Measurements from ENCODE around the gene FANCL.
"Not testable (repeated sequence)": the region's sequence is repeated elsewhere in the genome, so short reads cannot be mapped to it uniquely, and the experiment has no call there.

The FANCL gene

GRCh38 chr2:58138396-58139030 is 102.6 kb downstream of the FANCL start:
- no peak for DNase-seq

DNA sequence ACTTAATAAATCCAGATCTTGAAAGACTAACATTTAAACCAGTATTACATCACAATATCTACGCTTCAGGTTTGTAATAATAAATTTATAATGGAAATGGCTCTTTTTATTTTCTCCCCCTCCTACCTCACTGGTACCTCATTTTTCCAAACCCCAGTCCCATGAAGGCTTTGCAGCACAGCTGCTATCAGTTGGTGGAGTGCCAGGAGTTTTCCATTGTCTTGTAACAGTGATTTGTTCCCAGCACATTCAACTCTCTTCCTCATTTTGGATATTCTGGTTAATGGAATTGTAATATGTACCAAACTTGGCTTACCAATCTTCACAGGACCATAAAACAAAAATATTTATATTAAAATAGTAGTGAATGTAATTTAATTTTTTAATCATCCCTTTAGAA is 103.3 kb downstream of the FANCL start:
- no peak for DNase-seq

DNA sequence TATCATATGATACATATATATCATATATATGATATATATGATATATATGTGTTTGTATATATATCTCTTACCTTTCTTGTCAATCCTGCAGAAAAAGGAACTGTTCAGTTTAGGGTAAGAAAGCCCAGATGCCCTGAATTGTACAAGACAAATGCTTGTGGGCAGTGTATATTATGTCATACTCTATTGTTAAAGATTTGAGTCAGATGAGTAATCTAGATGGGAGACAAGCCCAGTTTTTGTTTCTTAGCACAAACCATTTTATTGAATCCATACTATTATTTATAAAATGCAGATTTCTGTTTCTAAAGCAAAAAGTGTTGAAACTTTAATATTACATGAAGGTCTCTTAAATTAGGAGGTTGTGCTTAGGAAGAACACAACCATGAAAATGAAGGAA is 103.9 kb downstream of the FANCL start:
- no peak for DNase-seq

DNA sequence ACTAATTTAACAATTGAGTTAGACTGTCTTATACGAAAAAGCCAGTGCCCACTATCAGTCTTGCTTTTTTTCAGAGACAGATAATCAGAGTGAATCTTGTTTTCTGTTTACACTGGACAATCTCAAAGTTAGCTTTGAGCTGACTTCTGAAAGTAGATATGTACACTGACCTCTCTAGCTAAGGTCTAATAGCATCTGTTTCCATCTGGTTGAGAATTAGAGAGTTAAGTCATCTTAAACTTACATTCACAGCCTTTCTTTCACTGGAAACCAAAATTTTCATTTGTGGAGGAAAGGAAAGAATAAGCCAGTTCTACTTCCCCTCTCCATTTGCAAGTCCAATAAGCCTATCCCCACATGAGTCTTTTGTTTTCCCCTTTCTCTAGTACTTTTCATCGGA is 105.3 kb downstream of the FANCL start:
- no peak for DNase-seq

DNA sequence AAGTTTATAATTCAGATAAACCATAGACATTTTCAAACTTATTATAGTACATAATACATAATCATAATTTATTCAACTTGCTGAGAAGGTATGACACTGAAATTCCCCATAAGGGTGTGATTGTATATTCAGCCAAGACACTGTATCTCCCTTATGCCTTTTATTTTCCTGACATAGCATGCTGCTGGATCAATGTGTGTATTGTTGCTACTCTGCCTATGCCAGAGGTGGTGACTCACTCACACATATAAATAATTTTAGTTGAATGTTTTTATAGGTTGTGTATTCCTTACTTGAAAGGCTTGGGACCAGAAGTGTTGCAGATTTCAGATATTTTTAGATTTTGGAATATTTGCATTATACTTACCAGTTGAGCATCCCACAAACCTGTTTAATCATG is 107.7 kb downstream of the FANCL start:
- no peak for DNase-seq

- no peak for DNase-seq
Measured at GRCh38 chr2:58131191-58132011, 109.7 kb downstream of the FANCL start.

GRCh38 chr2:58130238-58130637 is 110.9 kb downstream of the FANCL start:
- DNase-seq, result no peak

GRCh38 chr2:58127111-58127510 is 114.0 kb downstream of the FANCL start:
- DNase-seq, result no peak

GRCh38 chr2:58122540-58122939 is 118.6 kb downstream of the FANCL start:
- DNase-seq, result no peak

GRCh38 chr2:58122040-58122439 is 119.1 kb downstream of the FANCL start:
- no peak for DNase-seq

DNA sequence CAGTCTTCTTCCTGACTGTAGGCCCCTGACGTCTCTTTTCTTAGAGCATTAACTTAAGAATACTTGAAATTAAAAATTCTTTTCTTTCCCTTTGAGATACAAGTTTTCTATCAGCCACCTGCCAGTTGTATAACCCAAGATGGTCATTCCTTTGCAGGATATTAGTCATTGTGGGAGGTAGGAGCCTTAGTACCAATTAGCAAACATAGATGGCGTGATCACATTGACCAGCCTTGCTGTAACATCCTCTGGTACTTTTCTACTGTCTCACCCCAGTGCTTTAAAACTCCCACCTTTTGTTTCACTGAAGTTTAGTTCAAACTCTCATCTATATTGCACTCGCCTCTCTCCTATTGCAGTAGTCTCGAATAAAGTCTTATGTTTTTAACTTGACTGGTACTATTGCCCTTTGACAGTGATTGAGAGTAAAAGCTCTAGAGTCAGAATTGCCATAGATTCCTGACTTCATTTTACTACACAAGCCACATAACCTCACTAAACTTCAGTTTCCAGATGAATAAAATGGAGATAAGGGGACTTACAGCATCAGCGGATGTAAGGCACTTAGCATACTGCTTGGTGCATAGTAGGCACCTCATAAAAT is 120.4 kb downstream of the FANCL start:
- DNase-seq, result no peak

- not testable (repeated sequence) for DNase-seq
Measured at GRCh38 chr2:58113563-58113962, 127.6 kb downstream of the FANCL start.

GRCh38 chr2:58110765-58111164 is 130.4 kb downstream of the FANCL start:
- DNase-seq, result no peak

- no peak for DNase-seq
Measured at GRCh38 chr2:58109481-58109880, 131.6 kb downstream of the FANCL start.
